Neural progenitor cell (in vitro differentiated cells): ENCODE results near the gene ADAMTSL5. TPM values are rescaled to one million over a fixed set of nuclear protein-coding genes. Genes with fewer than 3 reads are reported as not detected.
A peak's percentile ranks its signal among the peaks of the same experiment; 100 is the strongest.

Source experiments
- DNase-seq: peaks from one replicate; pipeline ENCODE4 v3.0.0-alpha.2; 2016; ENCODE audit warnings: low spot score
- H2AFZ ChIP-seq: fragments of 200-600 bp; sonication (generic); replicated peaks from 2 replicates; pipeline ENCODE4 v1.6.1; 2016; ENCODE audit warnings: antibody characterized with exemption
- H3F3A ChIP-seq: fragments of 200-600 bp; sonication (generic); 2 replicates; pipeline ENCODE4 v1.6.1; 2016; ENCODE audit warnings: antibody characterized with exemption, low read depth
- H3K27ac ChIP-seq: fragments of 200-600 bp; sonication (generic); 2 replicates; pipeline ENCODE4 v1.5.1; 2016; ENCODE audit warnings: mild to moderate bottlenecking
- H3K27me3 ChIP-seq: fragments of 200-600 bp; sonication (generic); 2 replicates; pipeline ENCODE4 v1.6.1; 2016; ENCODE audit warnings: mild to moderate bottlenecking, moderate library complexity
- H3K36me3 ChIP-seq: fragments of 200-600 bp; sonication (generic); 2 replicates; pipeline ENCODE4 v1.5.1; 2016
- H3K4me1 ChIP-seq: fragments of 200-600 bp; sonication (generic); 2 replicates; pipeline ENCODE4 v1.6.1; 2016; ENCODE audit warnings: mixed run types
- H3K4me2 ChIP-seq: fragments of 200-600 bp; sonication (generic); 2 replicates; pipeline ENCODE4 v1.6.1; 2016
- H3K4me3 ChIP-seq: fragments of 200-600 bp; sonication (generic); 2 replicates; pipeline ENCODE4 v1.5.1; 2016
- H3K79me2 ChIP-seq: fragments of 200-600 bp; sonication (generic); 2 replicates; pipeline ENCODE4 v1.6.1; 2016; ENCODE audit warnings: low read depth
- H3K9ac ChIP-seq: fragments of 200-600 bp; sonication (generic); 2 replicates; pipeline ENCODE4 v1.6.1; 2016
- H3K9me3 ChIP-seq: fragments of 200-600 bp; sonication (generic); 2 replicates; pipeline ENCODE4 v1.5.1; 2016; ENCODE audit warnings: low read depth
- H4K20me1 ChIP-seq: fragments of 200-600 bp; sonication (generic); 2 replicates; pipeline ENCODE4 v1.6.1; 2016; ENCODE audit warnings: low read depth
- H3K27ac Mint-ChIP-seq: 3 replicates; pipeline ENCODE4 v1.8.0; 2021; ENCODE audit warnings: mixed read lengths
- H3K27me3 Mint-ChIP-seq: 2 replicates; pipeline ENCODE4 v1.8.0; 2022; ENCODE audit warnings: low read depth, mild to moderate bottlenecking, inconsistent platforms, moderate library complexity, mixed read lengths; ENCODE audit not compliant: insufficient read depth
- H3K36me3 Mint-ChIP-seq: 3 replicates; pipeline ENCODE4 v1.8.0; 2021; ENCODE audit warnings: mixed read lengths
- H3K4me1 Mint-ChIP-seq: 3 replicates; pipeline ENCODE4 v1.8.0; 2021; ENCODE audit warnings: mixed read lengths
- H3K4me3 Mint-ChIP-seq: 3 replicates; pipeline ENCODE4 v1.8.0; 2021; ENCODE audit warnings: mild to moderate bottlenecking, moderate library complexity, mixed read lengths
- H3K9me3 Mint-ChIP-seq: 3 replicates; pipeline ENCODE4 v1.8.0; 2020; ENCODE audit warnings: mixed read lengths
- CTCF ChIP-seq: fragments of 200-600 bp; sonication (generic); IDR thresholded peaks from 2 replicates; pipeline ENCODE4 v1.5.1; 2017; ENCODE audit warnings: antibody characterized with exemption, mild to moderate bottlenecking
- EZH2 ChIP-seq: fragments of 200-600 bp; sonication (generic); IDR thresholded peaks from 2 replicates; pipeline ENCODE4 v1.6.1; 2017; ENCODE audit warnings: antibody characterized with exemption, mild to moderate bottlenecking, moderate library complexity
- EZH2phosphoT487 ChIP-seq: fragments of 200-600 bp; sonication (generic); IDR thresholded peaks from 2 replicates; pipeline ENCODE4 v1.6.1; 2017; ENCODE audit warnings: antibody characterized with exemption
- total RNA-seq: library from RNA; depleted of rRNA; stranded (reverse); fragments of >200 nt; gene quantifications from 2 replicates; pipeline ENCODE4 v1.2.3, GENCODE V29; 2015; ENCODE audit warnings: low replicate concordance

ADAMTSL5 gene
- total RNA-seq, 1 donor from 2014 or later: 0.13 TPM

DNA sequence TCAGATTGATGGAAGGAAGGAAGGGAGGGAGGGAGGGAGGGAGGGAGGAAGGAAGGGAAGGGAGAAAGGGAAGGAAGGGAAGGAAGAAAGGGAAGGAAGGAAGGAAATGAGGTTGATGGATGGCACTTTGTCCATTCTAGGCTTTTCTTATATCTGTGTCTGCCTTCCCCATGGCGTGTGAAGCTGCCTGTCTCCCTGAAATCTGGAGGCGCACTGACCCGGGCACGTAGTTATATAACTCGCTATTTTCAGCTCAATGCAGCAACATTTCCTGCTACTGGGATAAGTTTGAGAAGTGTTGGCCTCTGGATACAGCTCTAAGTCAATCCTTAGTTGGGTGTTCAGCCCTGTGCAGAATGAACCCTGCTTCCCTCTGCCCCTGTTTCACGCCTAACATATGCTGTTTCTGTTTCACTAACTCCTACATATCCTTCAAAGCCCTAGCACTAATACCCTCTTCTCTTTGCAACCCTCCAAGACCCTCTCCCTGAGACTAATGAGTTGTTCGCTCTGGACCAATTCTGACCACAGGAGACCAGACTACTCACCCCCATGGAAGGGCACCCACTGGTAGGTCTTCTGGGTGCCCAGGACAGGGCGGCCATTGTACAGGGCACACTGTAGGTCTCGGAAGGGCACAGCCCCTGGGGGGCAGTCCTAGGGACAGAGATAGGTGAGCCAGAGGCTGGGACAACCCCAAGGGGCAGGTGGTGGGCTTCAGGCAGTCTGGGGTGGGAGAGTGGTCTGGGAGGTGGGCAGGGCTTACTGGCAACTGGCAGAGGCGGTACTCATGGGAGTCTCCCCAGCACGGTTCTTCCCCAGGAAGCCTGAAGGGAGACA is 3.0 kb downstream of the ADAMTSL5 start:
- Histone ChIP-seq H2AFZ (no peak overlapping the region), H4K20me1 (peaks cover 3% of the 10 kb centered on the region), H3K9ac (no peak overlapping the region), H3K4me1 (peaks cover 13% of the 10 kb centered on the region), H3K4me3 (no peak overlapping the region), H3K79me2 (no peaks in the 10 kb centered on the region), H3K9me3 (no peaks in the 10 kb centered on the region), H3F3A (peaks cover 38% of the 10 kb centered on the region), H3K36me3 (no peaks in the 10 kb centered on the region), H3K27ac (no peak overlapping the region), H3K27me3 (peaks cover 63% of the 10 kb centered on the region), H3K4me2 (peak overlapping the region; percentile 68)
- peaks cover 5% of the 10 kb centered on the region for H3K9me3 Mint-ChIP-seq
- peaks cover 19% of the 10 kb centered on the region for H3K4me1 Mint-ChIP-seq
- no peak for DNase-seq
- peaks cover 26% of the 10 kb centered on the region for H3K27me3 Mint-ChIP-seq
- no peak for TF ChIP-seq EZH2phosphoT487
- TF ChIP-seq CTCF: no peak
- no peak for TF ChIP-seq EZH2
- no peak overlapping the region for H3K27ac Mint-ChIP-seq
- H3K36me3 Mint-ChIP-seq: no peaks in the 10 kb centered on the region
- no peak overlapping the region for H3K4me3 Mint-ChIP-seq

DNA sequence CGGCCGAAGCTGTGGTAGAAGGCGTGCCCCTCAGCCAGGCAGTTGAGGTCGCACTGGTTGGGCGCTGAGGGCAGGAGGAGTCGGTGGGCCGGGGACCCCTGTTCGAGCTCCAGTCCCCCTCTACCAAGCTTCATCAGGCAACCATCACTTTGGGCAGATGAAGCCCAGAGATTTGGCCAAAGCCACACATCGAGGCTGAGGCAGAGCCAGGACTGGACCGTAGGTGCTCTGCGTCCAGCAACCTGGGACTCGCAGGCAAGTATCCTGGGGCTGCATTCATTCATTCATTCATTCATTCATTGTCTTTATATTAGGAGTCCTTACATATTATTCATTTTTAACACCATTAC is 4.3 kb downstream of the ADAMTSL5 start:
- peaks cover 38% of the 10 kb centered on the region for H3F3A ChIP-seq
- peak overlapping the region; percentile 54 for H2AFZ ChIP-seq
- no peak overlapping the region for H3K9ac ChIP-seq
- H3K9me3 ChIP-seq: no peaks in the 10 kb centered on the region
- no peaks in the 10 kb centered on the region for H3K36me3 Mint-ChIP-seq
- no peaks in the 10 kb centered on the region for H4K20me1 ChIP-seq
- peak overlapping the region; percentile 16 for H3K4me2 ChIP-seq
- peaks cover 24% of the 10 kb centered on the region for H3K4me1 Mint-ChIP-seq
- peaks cover 13% of the 10 kb centered on the region for H3K4me1 ChIP-seq
- no peaks in the 10 kb centered on the region for H3K79me2 ChIP-seq
- peaks cover 63% of the 10 kb centered on the region for H3K27me3 ChIP-seq
- no peak for DNase-seq
- TF ChIP-seq EZH2phosphoT487: no peak
- no peak for TF ChIP-seq CTCF
- TF ChIP-seq EZH2: no peak
- peaks cover 5% of the 10 kb centered on the region for H3K9me3 Mint-ChIP-seq
- no peak overlapping the region for H3K27ac ChIP-seq
- no peaks in the 10 kb centered on the region for H3K36me3 ChIP-seq
- H3K4me3 ChIP-seq: peak overlapping the region; percentile 57
- peaks cover 20% of the 10 kb centered on the region for H3K27me3 Mint-ChIP-seq
- H3K4me3 Mint-ChIP-seq: peak overlapping the region; percentile 54
- H3K27ac Mint-ChIP-seq: no peak overlapping the region

DNA sequence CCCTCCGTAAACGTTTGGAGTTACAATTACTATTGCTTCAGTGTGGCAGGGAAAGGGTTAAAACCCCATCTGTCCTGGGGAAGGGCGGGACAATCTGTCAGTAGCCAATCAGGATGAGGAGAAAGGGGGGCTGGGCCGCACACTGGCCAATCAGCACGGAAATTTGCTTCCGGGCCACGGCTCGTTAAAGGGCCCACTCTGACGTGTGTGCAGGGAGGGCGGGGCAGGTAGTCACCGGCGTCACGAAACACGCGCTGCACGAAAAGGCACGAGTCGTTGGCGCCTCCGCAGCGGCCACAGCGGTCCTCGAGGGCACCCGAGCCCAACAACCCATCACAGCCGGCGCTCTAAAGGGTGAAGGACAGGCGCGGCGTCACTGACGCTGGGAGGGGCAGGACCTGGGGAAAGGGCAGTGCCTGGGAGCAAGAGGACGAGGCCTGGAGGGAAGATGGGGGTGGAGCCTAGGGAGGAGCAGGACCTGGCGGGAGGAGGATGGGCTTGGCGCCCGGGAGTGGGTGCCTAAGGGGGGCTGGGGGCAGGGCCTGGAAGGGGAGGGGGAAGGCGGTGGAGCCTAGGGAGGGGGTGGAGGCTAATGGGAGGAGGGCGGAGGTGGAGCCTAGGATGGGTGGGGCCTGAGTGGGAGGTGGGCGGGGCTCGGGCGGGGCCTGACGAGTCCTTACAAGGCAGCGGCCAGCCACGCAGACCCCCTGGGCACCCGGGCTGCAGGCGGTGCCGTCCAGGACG is 4.9 kb downstream of the ADAMTSL5 start:
- Histone ChIP-seq H4K20me1 (no peaks in the 10 kb centered on the region), H3K79me2 (no peaks in the 10 kb centered on the region), H3K9me3 (no peaks in the 10 kb centered on the region), H3K4me1 (peaks cover 13% of the 10 kb centered on the region), H3K36me3 (no peaks in the 10 kb centered on the region), H3K27ac (peak overlapping the region; percentile 55), H3K9ac (no peak overlapping the region), H3F3A (peaks cover 38% of the 10 kb centered on the region), H2AFZ (peak overlapping the region; percentile 98), H3K4me2 (peak overlapping the region; percentile 76), H3K4me3 (peak overlapping the region; percentile 57), H3K27me3 (peaks cover 63% of the 10 kb centered on the region)
- Mint-ChIP-seq H3K36me3 (no peaks in the 10 kb centered on the region), H3K27me3 (peaks cover 20% of the 10 kb centered on the region), H3K4me3 (peak overlapping the region; percentile 89), H3K9me3 (peaks cover 5% of the 10 kb centered on the region), H3K4me1 (peaks cover 24% of the 10 kb centered on the region), H3K27ac (peak overlapping the region; percentile 97)
- DNase-seq: peak; percentile 97
- no peak for TF ChIP-seq CTCF
- TF ChIP-seq EZH2: no peak
- TF ChIP-seq EZH2phosphoT487: no peak
